Stimulated activated naive CD4-positive, alpha-beta T cell (primary cell): ENCODE results near the gene SLC8A1.

Experiments used
- DNase-seq, 6 experiments: peaks; one replicate each; lab custom pipeline; 2025; lab: John Stamatoyannopoulos, UW

Gene SLC8A1

GRCh38 chr2:40047406-40047805 is 404.5 kb downstream of the SLC8A1 start:
- DNase-seq, result no peak
